ENCODE measurements around the gene ANTXRL. TPM values are rescaled to one million over a fixed set of nuclear protein-coding genes. Genes with fewer than 3 reads are reported as not detected.

ANTXRL gene
- polyA plus RNA-seq, 2 of the 4 experiments (the other 2 are of a cell fraction): 0.13 to 0.26 TPM

DNA sequence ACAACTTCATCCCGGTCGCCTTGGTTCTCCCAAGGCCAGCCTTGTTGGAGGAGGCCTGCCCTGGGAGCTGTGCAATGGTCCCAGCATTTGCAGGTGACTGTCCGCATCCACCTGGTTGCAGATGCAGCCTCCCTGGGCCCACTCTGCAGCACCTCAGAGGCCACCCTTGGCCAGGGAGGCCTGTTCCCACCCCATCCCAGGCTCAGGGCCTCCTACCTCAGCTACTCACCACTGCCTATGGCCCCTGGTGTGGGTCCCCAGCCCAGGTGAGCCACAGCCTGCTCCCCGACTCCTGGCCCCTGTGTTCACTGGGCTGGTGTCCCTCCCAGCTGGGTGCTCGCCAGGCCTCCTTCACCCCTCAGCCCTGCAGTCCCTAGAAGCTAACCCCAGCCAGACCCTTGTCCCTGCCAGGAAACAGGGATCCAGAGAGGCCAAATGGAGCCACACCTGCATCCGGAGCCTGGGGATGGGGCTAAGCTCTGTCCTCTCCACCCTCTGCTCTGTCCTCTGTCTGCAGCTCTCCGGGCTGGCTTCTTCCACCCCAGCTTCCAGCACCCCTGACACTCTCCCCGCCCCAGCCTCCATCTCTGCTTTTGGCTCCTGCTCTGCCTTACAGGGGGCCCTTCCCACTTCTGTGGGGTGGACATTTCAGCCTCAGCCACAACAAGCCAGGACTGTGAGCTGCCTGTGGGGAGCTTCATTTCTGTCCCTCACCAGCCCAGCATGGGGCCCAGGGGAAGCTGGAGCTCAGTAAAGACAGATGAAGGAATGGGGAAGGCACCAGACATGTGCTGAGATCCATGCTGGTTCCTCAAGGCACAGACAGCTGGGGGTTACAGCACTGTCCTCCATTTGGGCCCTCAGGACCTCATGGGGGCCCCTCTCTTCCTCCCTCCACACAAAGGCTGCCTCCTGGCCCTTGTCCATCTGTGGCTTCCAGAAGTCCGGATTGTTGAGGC is 35.6 kb upstream of the ANTXRL start:
- Histone ChIP-seq H3K4me1 (peaks cover 5% of the 10 kb centered on the region), H3K4me3 (no peak overlapping the region), H3K9me3 (no peaks in the 10 kb centered on the region), H3K4me2 (no peak overlapping the region), H3K27ac (no peak overlapping the region)
- WGBS (ENCODE audit: missing lambda C conversion rate): 82% methylated on average over 8 of the region's 9 CpGs
- CTCF ChIA-PET: interaction anchor here (2.4 kb wide), 1 partner anchor 22 kb away, joined by 12 read pairs; no protein-coding TSS in a partner anchor
- DNase-seq (ENCODE audit: low read depth in 1 of 2, low spot score in 1 of 2) (no peak), FAIRE-seq (no peak), ATAC-seq (no peak)
- TF ChIP-seq RCOR1 (IDR thresholded peaks at IDR 0.05; ENCODE audit: low read depth, low read length) (no peak), BHLHE40 (IDR thresholded peaks at IDR 0.05; ENCODE audit: low read depth, low read length) (no peak)
- POLR2A ChIA-PET: no interaction called here

DNA sequence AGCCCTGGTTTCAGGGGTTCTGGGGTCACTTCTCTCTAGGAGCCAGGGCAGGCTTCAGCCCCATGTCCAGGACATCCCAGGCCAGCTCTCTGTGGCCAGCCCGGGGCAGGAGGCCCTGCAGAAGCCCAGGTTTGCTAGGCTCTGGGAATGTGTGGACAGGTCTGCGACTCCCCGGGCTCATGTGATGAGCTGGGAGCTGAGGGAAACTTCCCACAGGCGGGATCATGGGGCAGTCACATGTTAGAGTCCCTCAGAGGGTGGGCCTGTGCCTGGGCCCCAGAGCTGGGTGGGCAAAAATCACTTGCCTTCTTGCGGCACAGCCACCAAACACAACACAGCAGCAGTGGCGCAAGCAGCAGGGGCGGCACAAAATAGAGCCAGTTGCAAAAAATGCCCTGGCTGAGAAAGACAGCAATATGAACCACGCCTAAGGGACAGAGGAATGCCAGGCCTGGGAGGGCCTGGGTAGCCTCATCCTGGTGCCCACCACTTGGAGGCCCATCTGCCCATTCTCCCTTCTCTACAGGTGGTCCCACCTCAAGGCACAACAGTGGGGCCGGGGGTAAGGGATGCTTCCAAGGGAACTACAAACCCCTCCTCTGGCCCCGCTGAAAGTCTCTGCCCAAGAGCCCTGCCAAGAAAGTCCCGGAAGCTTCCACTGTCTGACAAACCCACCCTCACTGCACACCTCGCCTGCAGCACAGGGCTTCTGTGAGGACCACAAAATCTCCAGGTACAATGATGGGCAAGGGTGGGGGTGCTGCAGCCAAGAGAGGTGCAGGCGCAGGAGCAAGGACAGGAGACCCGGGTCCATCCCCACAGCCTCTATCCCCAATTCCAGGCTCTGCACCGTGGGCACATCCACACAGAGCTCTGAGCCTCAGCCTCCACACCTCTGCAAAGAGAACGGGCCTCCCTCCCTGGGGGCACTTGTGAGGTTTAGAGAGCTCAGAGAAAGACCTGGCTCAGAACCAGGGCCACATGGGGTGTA is 34.6 kb upstream of the ANTXRL start:
- TF ChIP-seq SREBF2 (IDR thresholded peaks at IDR 0.05): no peak
- TF ChIP-seq HOXB13 (CRISPR knock-in tag; IDR thresholded peaks at IDR 0.05; ENCODE audit: low read depth): no peak
- no peak for TF ChIP-seq POLR2A (IDR thresholded peaks at IDR 0.05; ENCODE audit: low read length)
- TF ChIP-seq CHD4 (IDR thresholded peaks at IDR 0.05; ENCODE audit: borderline replicate concordance): no peak
- TF ChIP-seq, protein P1, sequence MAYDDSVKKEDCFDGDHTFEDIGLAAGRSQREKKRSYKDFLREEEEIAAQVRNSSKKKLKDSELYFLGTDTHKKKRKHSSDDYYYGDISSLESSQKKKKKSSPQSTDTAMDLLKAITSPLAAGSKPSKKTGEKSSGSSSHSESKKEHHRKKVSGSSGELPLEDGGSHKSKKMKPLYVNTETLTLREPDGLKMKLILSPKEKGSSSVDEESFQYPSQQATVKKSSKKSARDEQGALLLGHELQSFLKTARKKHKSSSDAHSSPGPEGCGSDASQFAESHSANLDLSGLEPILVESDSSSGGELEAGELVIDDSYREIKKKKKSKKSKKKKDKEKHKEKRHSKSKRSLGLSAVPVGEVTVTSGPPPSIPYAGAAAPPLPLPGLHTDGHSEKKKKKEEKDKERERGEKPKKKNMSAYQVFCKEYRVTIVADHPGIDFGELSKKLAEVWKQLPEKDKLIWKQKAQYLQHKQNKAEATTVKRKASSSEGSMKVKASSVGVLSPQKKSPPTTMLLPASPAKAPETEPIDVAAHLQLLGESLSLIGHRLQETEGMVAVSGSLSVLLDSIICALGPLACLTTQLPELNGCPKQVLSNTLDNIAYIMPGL (CRISPR knock-in tag; IDR thresholded peaks at IDR 0.05; ENCODE audit: borderline replicate concordance): no peak
- TF ChIP-seq ZFP36 (IDR thresholded peaks at IDR 0.05; ENCODE audit: borderline replicate concordance, partially characterized antibody): no peak
- TF ChIP-seq, protein P2, sequence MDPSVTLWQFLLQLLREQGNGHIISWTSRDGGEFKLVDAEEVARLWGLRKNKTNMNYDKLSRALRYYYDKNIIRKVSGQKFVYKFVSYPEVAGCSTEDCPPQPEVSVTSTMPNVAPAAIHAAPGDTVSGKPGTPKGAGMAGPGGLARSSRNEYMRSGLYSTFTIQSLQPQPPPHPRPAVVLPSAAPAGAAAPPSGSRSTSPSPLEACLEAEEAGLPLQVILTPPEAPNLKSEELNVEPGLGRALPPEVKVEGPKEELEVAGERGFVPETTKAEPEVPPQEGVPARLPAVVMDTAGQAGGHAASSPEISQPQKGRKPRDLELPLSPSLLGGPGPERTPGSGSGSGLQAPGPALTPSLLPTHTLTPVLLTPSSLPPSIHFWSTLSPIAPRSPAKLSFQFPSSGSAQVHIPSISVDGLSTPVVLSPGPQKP (IDR thresholded peaks at IDR 0.05; ENCODE audit: low read depth, low read length): no peak
- TF ChIP-seq CBX8 (IDR thresholded peaks at IDR 0.05): no peak
- no peak for TF ChIP-seq KDM5A (IDR thresholded peaks at IDR 0.05)
- no peak for TF ChIP-seq NPAS2 (CRISPR knock-in tag; IDR thresholded peaks at IDR 0.05; ENCODE audit: borderline replicate concordance)
- no peak for TF ChIP-seq RAD21 (conservative IDR thresholded peaks at IDR 0.05 in 1 of 2, IDR thresholded peaks at IDR 0.05 in 1 of 2)
- TF ChIP-seq FOXS1 (CRISPR knock-in tag; IDR thresholded peaks at IDR 0.05): no peak
- TF ChIP-seq HES2 (IDR thresholded peaks at IDR 0.05): no peak
- no peak for TF ChIP-seq EHMT2 (IDR thresholded peaks at IDR 0.05; ENCODE audit: low read depth)
- no peak for ATAC-seq
- CTCF ChIA-PET: interaction anchor here (0.8 to 2.4 kb wide), 2 partner anchors 17 to 23 kb away, joined by 3 to 12 read pairs; no protein-coding TSS in a partner anchor
- Histone ChIP-seq H3K4me1 (peaks cover 5% of the 10 kb centered on the region), H3K9me3 (no peaks in the 10 kb centered on the region), H3K27ac (no peak overlapping the region), H3K4me3 (no peak overlapping the region), H3K4me2 (no peak overlapping the region)
- 82% methylated on average over 15 of the region's 16 CpGs for WGBS (ENCODE audit: missing lambda C conversion rate)
- POLR2A ChIA-PET: no interaction called here
- no peak for FAIRE-seq
- no peak for DNase-seq (ENCODE audit: low read depth in 1 of 2, low spot score in 1 of 2)
